ENCODE data around the gene KCNJ15.

KCNJ15 gene

DNA sequence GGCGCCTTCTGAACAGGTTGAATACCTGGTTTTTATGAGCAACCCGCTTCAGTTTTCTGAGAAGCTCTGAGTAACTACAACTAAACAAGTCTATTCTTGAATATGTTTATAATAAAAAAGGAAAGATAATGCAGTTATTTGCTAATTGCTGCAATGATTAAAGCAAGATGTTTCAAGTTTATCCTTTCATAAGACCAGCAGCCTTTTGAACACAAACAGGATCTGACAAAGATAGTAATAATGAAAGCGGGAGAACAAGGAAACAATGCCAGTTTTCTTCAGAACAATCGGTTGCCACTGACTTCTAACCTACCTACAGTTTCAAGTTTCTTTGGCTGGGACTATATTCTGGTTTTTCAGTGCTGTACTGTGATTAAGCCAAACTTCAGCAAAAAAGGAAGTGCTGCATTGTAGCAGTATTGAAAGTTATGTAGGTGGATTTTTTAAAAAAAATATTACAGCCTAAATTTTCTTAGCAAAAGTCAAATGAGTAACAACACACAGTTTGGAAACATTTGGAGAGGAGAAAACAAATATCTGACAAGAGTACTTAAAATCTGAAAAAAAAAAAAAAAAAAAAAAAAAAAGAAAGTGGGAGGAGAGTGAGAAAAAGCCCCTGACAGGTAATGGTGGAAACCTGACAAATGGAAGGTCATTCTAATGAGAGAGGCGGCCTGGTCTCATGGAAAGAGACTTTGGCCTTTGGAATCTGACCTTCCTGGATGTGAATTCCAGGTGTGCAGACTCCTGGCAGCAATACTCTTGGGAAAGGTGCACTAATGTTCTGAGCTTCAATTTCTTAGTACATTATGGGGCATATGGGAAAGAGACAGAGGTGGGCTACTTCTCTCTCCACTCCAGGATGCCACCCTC lies 11.4 kb downstream of the KCNJ15 start:
- no peak overlapping the region for H2AFZ ChIP-seq (ENCODE audit: low read depth, low read length)
- no peak for TF ChIP-seq EZH2phosphoT487 (IDR thresholded peaks at IDR 0.05; ENCODE audit: low read depth)
- TF ChIP-seq, protein P1, sequence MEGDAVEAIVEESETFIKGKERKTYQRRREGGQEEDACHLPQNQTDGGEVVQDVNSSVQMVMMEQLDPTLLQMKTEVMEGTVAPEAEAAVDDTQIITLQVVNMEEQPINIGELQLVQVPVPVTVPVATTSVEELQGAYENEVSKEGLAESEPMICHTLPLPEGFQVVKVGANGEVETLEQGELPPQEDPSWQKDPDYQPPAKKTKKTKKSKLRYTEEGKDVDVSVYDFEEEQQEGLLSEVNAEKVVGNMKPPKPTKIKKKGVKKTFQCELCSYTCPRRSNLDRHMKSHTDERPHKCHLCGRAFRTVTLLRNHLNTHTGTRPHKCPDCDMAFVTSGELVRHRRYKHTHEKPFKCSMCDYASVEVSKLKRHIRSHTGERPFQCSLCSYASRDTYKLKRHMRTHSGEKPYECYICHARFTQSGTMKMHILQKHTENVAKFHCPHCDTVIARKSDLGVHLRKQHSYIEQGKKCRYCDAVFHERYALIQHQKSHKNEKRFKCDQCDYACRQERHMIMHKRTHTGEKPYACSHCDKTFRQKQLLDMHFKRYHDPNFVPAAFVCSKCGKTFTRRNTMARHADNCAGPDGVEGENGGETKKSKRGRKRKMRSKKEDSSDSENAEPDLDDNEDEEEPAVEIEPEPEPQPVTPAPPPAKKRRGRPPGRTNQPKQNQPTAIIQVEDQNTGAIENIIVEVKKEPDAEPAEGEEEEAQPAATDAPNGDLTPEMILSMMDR (IDR thresholded peaks at IDR 0.05; ENCODE audit: low read depth, low read length), result no peak
- H4K20me1 ChIP-seq (ENCODE audit: insufficient read depth, low read length), result no peaks in the 10 kb centered on the region
- H3K9me3 ChIP-seq (ENCODE audit: insufficient read depth, low read length), result no peaks in the 10 kb centered on the region
- no peaks in the 10 kb centered on the region for H3K79me2 ChIP-seq (ENCODE audit: low read length)
- H3K4me3 ChIP-seq (ENCODE audit: low read length), result no peak overlapping the region
- H3K27me3 ChIP-seq (ENCODE audit: low read depth, low read length), result no peaks in the 10 kb centered on the region
- no peaks in the 10 kb centered on the region for H3K4me1 ChIP-seq (ENCODE audit: low read length)
- H3K9ac ChIP-seq (ENCODE audit: low read length), result no peak overlapping the region
- no peak overlapping the region for H3K27ac ChIP-seq (ENCODE audit: low read length)
- no peak overlapping the region for H3K4me2 ChIP-seq (ENCODE audit: low read length)
- H3K36me3 ChIP-seq (replicated peaks; ENCODE audit: low read depth, low read length), result no peaks in the 10 kb centered on the region

DNA sequence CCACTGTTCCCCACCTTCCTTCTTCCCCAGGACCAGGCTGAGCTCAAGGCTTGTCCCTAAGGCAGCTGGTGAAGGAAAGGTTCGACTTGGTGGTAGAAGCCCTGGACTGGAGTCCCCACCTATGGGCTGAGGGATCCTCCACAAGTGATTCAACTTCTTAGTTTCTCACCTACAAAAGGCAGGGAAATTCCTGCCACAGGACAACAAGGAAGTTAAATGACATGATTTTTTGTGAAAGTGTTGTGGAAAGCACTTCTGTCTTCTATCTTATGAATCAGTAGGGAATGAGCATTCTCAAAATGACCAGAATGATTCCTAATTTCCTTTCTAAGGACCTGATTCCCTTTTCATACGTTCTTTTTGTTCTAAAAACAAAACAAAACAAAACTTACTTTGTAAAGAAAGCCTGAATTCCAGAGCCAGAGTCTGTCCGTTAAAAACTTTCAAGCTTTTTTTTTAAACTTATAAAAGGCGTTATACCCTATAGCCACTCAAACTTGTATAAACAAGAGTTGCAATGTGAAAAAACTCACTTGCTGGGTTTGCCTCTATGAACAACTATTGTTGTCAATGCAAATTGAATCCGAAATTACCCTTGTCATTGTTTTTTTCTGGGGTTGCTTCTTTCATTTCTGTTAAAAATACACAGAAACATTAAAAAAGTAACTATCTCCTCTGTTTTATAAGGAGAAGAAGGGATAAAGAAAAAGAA lies 12.2 kb downstream of the KCNJ15 start:
- H3K27ac ChIP-seq (ENCODE audit: low read length), result no peak overlapping the region
- no peaks in the 10 kb centered on the region for H3K79me2 ChIP-seq (ENCODE audit: low read length)
- TF ChIP-seq EZH2phosphoT487 (IDR thresholded peaks at IDR 0.05; ENCODE audit: low read depth), result no peak
- TF ChIP-seq, protein P1 (IDR thresholded peaks at IDR 0.05; ENCODE audit: low read depth, low read length), result no peak
- no peak overlapping the region for H2AFZ ChIP-seq (ENCODE audit: low read depth, low read length)
- H4K20me1 ChIP-seq (ENCODE audit: insufficient read depth, low read length), result no peaks in the 10 kb centered on the region
- H3K36me3 ChIP-seq (replicated peaks; ENCODE audit: low read depth, low read length), result no peaks in the 10 kb centered on the region
- H3K4me3 ChIP-seq (ENCODE audit: low read length), result no peak overlapping the region
- no peaks in the 10 kb centered on the region for H3K9me3 ChIP-seq (ENCODE audit: insufficient read depth, low read length)
- H3K27me3 ChIP-seq (ENCODE audit: low read depth, low read length), result no peaks in the 10 kb centered on the region
- H3K4me2 ChIP-seq (ENCODE audit: low read length), result no peak overlapping the region
- H3K4me1 ChIP-seq (ENCODE audit: low read length), result no peaks in the 10 kb centered on the region
- H3K9ac ChIP-seq (ENCODE audit: low read length), result no peak overlapping the region

DNA sequence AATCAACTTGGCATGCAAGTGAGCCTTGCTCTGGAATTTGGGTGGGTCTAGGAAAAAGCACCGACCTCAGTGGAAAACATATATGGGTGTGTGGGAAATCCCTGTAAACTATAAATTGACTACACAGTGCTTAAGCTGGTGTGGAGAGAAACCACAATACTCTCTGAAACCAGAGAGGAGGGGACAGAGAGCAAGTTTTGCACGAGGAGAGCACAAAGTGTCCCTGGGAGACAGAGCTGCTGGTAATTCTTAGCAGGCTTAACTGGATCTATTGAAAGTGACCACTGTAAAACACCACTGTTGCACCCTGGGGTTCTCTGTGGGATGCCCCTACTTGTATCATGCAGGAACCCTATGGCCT lies 12.8 kb downstream of the KCNJ15 start:
- no peak overlapping the region for H3K4me2 ChIP-seq (ENCODE audit: low read length)
- no peak overlapping the region for H2AFZ ChIP-seq (ENCODE audit: low read depth, low read length)
- H4K20me1 ChIP-seq (ENCODE audit: insufficient read depth, low read length), result no peaks in the 10 kb centered on the region
- no peaks in the 10 kb centered on the region for H3K4me1 ChIP-seq (ENCODE audit: low read length)
- no peak overlapping the region for H3K4me3 ChIP-seq (ENCODE audit: low read length)
- H3K9ac ChIP-seq (ENCODE audit: low read length), result no peak overlapping the region
- H3K36me3 ChIP-seq (replicated peaks; ENCODE audit: low read depth, low read length), result no peaks in the 10 kb centered on the region
- TF ChIP-seq, protein P1 (IDR thresholded peaks at IDR 0.05; ENCODE audit: low read depth, low read length), result no peak
- TF ChIP-seq EZH2phosphoT487 (IDR thresholded peaks at IDR 0.05; ENCODE audit: low read depth), result no peak
- no peak overlapping the region for H3K27ac ChIP-seq (ENCODE audit: low read length)
- H3K27me3 ChIP-seq (ENCODE audit: low read depth, low read length), result no peaks in the 10 kb centered on the region
- H3K9me3 ChIP-seq (ENCODE audit: insufficient read depth, low read length), result no peaks in the 10 kb centered on the region
- H3K79me2 ChIP-seq (ENCODE audit: low read length), result no peaks in the 10 kb centered on the region

DNA sequence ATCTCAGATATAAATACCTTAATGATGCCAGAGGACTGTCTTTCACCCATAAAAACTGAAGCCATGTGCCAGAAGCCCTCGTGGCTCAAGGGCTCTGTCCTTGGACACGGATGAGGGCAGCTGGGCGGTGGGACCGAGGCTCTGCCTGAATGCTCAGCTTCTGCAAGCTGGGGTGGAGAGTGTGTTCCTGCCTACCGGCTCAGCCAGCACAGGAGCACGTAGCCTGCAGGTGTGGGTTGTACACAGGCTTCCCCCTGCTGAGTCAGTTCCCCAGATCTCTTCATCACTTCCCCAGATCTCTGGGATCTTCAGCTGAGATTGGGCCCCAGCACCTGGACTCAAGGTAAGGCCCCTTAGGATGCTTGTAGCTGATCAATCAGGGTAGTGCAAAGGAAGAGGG lies 15.4 kb downstream of the KCNJ15 start:
- Histone ChIP-seq H3K9ac (ENCODE audit: low read length) (no peak overlapping the region), H3K4me1 (ENCODE audit: low read length) (no peaks in the 10 kb centered on the region), H3K36me3 (replicated peaks; ENCODE audit: low read depth, low read length) (no peaks in the 10 kb centered on the region), H3K4me3 (ENCODE audit: low read length) (no peak overlapping the region), H4K20me1 (ENCODE audit: insufficient read depth, low read length) (no peaks in the 10 kb centered on the region), H2AFZ (ENCODE audit: low read depth, low read length) (no peak overlapping the region), H3K79me2 (ENCODE audit: low read length) (no peaks in the 10 kb centered on the region), H3K27me3 (ENCODE audit: low read depth, low read length) (no peaks in the 10 kb centered on the region), H3K4me2 (ENCODE audit: low read length) (no peak overlapping the region), H3K27ac (ENCODE audit: low read length) (no peak overlapping the region), H3K9me3 (ENCODE audit: insufficient read depth, low read length) (no peaks in the 10 kb centered on the region)
- TF ChIP-seq EZH2phosphoT487 (IDR thresholded peaks at IDR 0.05; ENCODE audit: low read depth), result no peak
- TF ChIP-seq, protein P1 (IDR thresholded peaks at IDR 0.05; ENCODE audit: low read depth, low read length), result no peak

Measured in OCI-LY3 (cell line).